GM21717 (cell line): ENCODE measurements around the gene RAN.

Experiments
- ATAC-seq: cut with Tn5 transposase; IDR thresholded peaks from one replicate; pipeline ENCODE4 v1.9.1; 2021; ENCODE audit warnings: mild to moderate bottlenecking, moderate library complexity; ENCODE audit not compliant: unreplicated experiment

The RAN gene

DNA sequence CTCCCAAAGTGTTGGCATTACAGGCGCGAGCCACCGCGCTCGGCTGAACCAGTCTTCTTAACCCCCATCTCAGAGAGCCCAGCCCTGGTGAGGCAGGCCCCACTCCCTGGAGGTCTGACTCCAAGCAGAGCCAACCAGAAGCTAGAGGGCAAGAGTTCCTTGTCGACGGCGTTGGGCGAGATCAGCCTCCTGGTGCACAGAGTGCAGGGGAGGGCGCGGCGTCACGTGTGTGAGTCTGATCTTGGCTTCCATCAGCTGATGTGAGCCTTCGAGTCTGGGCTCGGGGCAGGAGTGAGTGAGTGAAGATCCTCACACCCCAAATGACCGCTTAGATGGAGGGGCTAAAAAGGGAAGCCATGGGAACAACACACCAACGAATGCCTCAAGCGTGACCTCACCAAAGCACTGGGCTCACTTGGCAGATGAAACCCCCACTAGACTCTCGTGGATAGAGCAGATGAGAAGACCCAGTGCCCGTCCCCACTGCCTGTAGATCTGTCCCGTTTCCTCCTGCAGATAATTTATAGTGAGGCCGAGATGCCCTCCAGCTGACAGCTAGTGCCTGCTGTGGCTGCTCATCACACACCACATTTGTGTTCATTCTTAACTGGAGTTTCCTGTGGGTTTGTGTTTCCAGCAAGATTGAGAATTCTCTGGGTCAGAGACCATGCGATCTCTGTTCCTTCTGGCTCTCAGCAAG is 53.2 kb downstream of the RAN start:
- ATAC-seq: no peak

DNA sequence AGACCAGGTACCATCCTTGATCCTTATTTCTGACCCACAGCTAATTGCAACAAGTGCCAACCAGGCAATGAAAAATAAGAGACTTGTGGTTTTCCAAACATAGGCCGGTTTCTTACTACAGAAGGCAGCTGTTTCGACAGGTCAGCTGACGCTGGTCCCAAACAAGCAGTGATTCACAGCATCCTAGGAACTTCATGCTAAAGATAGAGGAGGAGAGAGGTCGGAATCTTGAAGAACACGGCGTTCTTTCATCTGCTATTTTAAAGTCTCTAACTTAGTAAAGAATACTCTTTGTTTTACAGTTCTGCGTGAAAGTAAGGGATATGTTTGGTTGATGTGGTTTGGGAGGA is 53.8 kb downstream of the RAN start:
- ATAC-seq: no peak
